GDM1 (cell line): ENCODE measurements around the gene SON.
A peak's percentile ranks its signal among the peaks of the same experiment; 100 is the strongest.
"Not testable (repeated sequence)": the region's sequence is repeated elsewhere in the genome, so short reads cannot be mapped to it uniquely, and the experiment has no call there.

Experiments
- DNase-seq: peaks from one replicate; lab custom pipeline; 2025; lab: John Stamatoyannopoulos, UW

Gene SON, protein sequence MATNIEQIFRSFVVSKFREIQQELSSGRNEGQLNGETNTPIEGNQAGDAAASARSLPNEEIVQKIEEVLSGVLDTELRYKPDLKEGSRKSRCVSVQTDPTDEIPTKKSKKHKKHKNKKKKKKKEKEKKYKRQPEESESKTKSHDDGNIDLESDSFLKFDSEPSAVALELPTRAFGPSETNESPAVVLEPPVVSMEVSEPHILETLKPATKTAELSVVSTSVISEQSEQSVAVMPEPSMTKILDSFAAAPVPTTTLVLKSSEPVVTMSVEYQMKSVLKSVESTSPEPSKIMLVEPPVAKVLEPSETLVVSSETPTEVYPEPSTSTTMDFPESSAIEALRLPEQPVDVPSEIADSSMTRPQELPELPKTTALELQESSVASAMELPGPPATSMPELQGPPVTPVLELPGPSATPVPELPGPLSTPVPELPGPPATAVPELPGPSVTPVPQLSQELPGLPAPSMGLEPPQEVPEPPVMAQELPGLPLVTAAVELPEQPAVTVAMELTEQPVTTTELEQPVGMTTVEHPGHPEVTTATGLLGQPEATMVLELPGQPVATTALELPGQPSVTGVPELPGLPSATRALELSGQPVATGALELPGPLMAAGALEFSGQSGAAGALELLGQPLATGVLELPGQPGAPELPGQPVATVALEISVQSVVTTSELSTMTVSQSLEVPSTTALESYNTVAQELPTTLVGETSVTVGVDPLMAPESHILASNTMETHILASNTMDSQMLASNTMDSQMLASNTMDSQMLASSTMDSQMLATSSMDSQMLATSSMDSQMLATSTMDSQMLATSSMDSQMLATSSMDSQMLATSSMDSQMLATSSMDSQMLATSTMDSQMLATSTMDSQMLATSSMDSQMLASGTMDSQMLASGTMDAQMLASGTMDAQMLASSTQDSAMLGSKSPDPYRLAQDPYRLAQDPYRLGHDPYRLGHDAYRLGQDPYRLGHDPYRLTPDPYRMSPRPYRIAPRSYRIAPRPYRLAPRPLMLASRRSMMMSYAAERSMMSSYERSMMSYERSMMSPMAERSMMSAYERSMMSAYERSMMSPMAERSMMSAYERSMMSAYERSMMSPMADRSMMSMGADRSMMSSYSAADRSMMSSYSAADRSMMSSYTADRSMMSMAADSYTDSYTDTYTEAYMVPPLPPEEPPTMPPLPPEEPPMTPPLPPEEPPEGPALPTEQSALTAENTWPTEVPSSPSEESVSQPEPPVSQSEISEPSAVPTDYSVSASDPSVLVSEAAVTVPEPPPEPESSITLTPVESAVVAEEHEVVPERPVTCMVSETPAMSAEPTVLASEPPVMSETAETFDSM (N-terminal part only)

DNA sequence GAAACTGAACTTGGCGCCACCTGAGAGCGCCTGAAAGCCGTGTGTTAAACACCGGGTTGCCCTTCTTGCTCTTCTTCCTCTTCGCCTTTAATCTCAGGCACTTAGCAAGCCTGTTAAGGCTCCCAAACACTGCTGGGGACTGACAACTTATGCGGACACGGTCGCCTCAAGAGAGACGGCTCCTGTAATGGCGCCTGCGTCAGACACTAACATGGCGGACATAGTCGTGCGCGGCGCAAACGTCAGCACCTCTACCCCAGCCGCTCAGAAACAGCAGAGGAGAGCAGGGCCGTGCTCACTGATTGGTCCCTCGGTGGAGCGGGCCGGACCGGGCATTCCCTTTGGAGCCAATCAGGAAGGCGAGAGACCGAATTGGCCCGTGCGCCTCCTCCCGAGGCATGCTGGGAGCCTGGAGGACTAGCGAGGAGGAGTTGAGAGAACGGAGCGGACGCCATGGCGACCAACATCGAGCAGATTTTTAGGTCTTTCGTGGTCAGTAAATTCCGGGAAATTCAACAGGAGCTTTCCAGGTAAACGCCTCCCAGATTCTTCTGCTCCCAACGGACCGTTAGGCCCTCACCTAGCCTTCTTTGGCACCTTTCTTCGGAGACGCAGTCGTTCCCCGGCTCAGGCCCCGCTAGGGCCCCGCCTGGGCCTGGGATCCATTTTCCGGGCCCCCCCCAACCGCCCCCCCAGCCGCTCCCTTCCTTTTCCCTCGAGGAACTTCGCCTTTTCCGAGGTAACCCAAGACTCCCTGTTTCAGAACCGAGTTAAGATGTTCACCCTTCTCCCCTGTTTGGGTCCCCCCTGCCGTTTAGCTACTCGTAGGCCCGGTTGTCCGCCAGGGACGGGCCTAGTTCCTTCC, at the start of gene SON:
Gene SON, plus strand, starts transcription at position 399 of the 865 bp plus-strand sequence. Its CDS starts 55 bp downstream, at position 454.
- peak; percentile 98 for DNase-seq

DNA sequence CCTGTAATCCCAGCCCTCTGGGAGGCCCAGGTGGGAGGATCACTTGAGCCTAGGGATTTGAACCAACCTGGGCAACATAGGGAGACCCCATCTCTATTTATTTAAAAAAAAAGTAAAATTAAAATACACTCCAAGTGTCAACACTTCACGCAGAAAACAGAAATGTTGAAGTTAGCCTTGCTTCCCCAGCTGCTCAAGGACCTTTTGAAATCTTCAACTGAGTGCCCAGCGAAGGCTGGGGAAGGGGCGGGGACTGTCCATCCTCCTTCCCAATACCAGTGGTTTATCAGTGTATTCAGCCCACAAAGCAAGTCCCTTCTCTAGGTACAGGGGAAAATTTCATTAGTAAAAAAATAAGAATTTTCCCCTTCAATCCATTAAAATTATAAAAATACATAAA, 49.1 kb upstream of the SON start:
- no peak for DNase-seq

DNA sequence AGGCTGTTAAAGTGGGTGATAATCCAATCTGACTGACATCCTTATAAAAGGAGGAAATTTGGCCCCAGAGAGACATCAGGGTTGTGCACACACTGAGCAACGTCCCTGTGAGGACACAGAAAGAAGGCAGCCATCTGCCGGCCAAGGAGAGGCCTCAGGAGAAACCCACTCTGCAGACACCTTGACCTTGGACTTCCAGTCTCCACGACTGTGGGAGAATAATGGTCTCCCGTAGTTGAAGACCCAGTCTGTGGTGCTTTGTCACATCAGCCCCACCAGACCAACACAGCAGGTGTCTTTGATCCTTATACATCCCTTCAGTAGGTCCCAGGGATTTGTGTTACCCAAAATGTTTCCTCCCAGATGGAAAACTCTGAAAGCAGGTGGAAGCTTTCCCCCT, 47.1 kb upstream of the SON start:
- DNase-seq = no peak

DNA sequence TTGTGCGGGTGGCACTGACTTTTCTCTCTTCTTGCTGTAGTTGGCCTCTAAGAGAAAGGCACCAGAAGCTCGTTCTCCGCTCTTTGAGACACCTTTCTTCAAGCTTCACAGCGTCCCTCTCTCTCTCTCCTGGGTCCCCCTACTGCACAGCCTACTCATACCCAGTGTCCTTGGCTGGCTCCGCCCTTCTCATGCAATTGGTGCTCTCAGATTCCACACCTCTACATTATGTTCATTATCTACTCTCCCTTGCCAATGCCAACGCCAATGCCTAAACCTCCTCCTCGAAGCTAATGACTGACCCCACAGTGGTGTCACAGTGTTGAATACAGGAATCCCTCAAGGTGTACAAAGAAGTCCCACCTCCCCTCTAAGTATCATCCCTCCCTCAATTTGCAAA, 46.5 kb upstream of the SON start:
- DNase-seq = no peak

DNA sequence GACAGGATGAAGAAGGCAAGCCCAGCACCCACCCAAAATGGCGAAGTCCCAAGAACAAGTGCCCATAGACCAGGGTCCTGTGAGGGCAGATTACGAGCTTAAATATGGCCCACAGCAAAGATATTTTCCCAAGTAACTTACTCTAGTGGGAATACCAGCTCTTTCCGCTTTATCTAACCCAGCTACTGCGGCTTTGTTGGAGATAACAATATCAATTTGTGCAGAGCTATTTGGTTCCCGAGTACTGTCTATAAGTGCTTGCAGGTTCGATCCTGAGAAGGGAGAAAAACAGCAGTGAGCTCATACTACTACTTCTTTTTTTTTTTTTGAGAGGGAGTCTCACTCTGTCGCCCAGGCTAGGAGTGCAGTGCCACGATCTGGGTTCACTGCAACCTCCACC, 37.0 kb upstream of the SON start:
- no peak for DNase-seq

DNA sequence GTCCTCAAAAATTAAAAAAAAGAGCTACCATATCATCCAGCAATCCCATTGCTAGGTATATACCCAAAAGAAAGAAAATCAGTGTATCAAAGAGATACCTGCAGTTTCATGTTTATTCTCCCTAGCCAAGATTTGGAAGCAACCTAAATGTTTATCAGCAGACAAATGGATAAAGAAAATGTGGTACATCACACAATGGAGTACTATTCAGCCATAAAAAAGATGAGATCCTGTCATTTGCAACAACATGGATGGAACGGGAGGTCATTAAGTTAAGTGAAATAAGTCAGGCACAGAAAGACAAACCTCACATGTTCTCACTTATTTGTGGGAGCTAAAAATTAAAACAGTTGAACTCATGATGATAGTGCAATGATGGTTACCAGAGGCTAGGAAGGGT, 35.8 kb upstream of the SON start:
- DNase-seq = not testable (repeated sequence)

DNA sequence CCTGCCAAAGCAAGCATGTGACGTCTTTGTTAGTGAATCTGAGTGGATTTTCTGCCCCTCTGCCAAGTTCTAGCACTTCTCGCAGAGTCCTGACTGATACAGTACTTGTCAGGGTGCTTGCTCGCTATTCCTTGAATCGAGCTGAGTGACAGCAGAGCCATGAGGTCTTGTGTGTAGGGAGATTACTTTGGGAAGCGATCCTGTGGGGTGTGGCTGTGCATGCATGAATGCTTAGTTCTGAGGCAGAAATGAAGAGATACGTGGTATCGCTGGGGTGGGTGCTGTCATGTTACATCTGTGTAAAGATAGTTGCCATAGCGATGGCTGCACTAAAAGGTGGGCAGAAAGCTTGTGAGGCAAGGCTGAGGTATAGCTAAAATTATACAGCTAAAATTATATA, 32.0 kb upstream of the SON start:
- DNase-seq = no peak

DNA sequence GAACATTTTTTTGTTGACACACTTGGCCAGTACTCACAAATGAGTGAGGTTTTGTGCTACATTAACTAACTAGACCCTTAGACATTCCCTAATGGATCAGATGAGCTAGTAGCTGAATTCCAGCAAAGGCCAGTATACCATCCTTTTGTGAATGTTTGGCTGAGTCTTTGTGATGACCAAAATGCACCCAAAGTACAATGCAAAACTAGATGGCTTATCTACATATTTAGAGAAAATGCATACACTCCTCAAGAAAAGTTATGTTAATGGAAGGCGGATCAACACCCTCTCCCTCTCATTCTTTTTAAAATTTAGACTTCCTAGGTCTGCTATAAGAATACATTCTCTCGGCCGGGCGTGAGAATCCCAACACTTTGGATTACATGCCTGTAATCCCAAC, 31.2 kb upstream of the SON start:
- DNase-seq = no peak

DNA sequence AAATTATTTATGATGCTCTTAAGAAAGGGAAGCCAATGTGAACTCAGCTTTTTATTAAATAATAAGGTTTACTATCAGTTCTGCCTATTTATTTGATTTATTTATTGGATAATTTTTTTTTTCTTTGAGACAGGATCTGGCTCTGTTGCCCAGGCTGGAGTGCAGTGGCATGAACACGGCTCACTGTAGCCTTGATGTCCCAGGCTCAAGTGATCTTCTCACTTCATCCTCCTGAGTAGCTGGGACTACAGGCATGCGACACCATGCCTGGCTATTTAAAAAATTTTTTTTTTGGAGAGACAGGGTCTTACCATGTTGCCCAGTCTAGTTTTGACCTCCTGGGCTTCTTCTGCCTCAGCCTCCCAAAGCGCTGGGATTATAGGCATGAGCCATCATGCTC, 30.4 kb upstream of the SON start:
- DNase-seq = no peak

DNA sequence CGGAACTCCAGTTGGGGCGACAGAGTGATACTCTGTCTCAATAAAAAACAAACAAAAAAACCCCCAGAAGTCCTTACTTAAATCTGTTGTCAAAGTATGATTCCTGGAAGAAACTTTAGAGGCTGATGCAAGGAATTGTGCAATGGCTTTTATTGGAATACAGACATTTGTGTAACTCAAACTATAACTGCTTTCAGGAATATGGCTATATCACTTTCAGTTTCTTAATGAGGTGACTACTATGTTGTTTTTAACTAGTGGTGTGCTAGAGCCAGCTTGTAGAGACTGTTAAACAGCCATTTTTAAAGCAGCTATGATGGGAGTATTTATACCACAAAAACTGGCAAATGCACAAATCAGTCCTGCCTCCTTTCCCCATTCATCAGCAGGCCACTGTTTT, 28.6 kb upstream of the SON start:
- DNase-seq = no peak

DNA sequence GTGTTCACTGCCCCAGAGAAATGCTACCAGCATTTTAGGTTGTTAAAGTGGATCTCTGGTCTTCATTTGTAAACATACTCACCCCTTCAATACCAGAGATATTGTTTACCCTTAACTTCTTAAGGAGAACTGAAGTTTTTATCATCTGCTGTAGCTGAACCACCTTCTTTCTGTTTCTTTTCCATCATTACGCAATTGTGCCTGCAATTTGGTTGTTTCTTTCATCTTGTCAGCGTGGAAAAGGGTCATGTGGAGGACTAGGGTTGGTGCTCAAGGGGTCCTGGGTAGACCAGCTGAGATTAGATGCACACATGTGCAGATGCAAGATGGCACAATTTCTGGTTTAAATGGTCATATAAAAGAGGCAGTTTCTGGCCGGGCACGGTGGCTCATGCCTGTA, 23.9 kb upstream of the SON start:
- no peak for DNase-seq

DNA sequence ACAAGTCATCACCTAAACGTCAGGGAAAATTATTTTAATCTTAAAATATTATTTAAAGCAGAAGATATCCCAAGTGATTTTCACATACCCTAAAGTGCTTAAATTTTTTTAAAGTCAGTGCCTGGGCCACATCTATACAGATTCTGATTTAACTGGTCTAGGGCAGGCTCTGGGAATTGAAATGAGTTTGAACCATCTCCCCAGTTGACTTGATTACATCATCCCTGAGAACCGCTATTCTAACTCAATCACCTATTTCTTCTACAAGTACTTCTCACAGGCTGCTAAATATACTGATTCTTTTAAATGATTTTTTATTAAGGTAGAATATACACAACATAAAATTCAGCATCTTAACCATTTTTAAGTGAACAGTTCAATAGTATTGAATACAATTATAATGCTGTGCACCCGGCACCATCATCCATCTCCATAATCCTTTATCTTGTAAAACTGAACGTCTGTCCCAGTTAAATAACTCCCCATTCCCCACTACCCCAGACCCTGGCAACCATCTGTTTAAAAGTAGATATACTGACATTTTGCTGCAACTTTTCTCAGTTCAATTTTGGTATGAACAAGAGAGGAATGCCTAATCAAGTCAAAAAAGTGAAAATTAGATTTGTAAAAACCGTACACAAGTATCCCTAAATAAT, 20.4 kb upstream of the SON start:
- DNase-seq = no peak

DNA sequence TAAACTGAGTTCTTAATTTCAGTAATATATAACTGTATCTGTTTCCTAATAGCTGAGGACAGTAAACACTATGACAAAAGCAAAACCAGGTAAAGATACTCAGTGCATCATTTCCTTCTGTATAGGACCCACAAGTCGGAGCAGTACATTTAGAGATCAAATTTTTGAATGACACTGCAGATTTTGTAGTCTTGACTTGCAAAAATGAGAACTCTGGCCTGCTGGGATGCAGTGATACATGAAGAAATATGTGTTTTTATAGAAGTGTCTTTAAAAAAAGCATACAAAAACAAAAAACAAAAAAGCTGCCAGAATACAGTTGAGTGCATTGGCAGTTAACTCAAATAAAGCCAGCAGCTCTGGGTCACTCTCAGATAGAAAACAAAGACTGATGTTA, 19.9 kb upstream of the SON start:
- DNase-seq = no peak

DNA sequence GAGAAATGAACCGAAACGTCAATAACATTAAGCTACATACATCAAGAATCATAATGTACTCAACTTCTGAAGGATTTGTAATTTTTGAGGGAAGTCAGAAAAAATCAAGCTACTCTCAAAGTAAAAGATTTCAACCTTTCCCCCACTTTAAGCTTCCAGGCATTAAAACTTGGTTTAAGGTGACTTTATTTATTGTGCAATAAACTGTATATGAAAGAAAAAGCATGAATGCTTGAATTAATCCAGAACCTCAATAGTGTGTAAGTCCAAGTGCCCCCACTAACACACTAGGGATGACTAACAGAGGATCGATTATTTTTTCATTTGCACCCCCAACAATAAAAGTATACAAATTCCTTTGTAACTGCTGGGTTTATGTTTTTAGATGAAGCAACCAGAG, 11.8 kb upstream of the SON start:
- DNase-seq = no peak

DNA sequence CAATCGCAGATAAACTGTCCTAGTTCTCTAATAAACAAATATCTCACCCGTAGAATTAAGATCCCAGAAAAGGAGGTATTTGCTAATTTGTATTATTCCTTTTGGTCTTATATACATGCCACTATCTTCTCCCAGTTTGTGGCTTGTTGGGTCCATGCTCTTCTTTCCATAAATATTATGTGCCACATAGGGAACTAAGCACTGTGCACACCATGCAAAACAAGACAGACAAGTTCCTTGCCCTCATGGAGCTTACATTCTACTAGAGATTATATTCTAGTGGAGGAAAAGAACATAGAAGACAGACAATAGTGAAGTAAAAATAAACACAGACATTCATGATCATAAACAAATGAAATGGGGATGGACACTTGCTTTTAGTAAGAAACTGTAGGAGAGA, 5.6 kb upstream of the SON start:
- DNase-seq = no peak

DNA sequence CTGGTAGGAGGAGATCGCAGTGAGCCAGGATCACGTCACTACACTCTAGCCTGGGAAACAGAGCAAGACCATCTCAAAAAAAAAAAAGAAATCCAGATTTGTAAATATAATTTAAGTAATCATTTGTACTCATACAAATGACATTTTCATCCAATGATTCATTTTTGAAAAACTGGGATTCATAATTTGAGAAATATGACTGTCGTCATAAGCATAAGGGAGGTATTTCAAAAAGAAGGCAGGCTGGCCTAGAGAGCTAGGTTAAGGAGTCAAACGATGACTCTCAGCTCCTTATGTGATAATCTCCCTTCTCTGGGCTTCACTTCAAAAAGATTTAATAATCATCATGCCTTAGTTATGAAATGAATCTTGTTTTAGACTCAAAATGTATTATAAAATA, 3.2 kb upstream of the SON start:
- DNase-seq = no peak

DNA sequence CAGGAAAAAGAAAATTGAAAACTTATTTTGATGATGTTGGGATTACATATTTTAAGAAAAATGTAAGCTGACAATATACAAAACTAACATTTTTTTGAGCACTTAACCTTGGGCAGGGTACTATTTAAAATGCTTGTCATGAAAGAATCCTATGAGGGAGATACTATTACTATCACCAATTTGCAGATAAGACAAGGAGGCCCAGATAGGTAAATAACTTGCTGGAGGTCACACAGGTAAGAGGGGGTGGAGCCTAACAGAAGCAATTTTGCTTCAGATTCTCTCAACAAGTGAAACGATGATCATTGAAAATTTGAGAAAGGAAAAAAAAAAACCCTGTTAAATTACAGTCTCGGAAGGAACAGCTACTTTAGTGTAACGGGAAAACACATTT, 2.1 kb upstream of the SON start:
- DNase-seq = no peak

DNA sequence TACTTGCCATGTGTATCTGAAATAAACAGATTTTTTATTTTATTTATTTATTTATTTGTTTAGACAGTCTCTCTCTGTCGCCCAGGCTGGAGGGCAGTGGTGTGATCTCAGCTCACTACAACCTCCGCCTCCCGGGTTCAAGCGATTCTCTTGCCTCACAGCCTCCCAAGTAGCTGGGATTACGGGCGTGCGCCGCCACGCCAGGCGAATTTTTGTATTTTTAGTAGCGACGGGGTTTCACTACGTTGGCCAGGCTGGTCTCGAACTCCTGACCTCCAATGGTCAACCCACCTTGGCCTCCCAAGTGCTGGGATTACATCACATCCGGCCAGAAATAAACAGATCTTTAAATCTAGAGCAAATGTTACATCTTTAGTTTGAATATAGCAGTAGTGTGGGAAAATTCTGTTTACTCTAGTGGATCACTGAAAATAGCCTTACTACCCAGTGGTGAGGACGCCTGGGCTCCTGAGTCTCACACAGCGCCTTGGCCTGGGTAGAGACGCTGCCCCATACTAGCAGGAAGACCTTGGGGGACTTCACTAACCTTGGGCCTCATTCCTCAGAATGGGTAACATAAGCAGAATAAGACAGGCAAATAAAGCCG, 1.6 kb upstream of the SON start:
- DNase-seq = no peak

DNA sequence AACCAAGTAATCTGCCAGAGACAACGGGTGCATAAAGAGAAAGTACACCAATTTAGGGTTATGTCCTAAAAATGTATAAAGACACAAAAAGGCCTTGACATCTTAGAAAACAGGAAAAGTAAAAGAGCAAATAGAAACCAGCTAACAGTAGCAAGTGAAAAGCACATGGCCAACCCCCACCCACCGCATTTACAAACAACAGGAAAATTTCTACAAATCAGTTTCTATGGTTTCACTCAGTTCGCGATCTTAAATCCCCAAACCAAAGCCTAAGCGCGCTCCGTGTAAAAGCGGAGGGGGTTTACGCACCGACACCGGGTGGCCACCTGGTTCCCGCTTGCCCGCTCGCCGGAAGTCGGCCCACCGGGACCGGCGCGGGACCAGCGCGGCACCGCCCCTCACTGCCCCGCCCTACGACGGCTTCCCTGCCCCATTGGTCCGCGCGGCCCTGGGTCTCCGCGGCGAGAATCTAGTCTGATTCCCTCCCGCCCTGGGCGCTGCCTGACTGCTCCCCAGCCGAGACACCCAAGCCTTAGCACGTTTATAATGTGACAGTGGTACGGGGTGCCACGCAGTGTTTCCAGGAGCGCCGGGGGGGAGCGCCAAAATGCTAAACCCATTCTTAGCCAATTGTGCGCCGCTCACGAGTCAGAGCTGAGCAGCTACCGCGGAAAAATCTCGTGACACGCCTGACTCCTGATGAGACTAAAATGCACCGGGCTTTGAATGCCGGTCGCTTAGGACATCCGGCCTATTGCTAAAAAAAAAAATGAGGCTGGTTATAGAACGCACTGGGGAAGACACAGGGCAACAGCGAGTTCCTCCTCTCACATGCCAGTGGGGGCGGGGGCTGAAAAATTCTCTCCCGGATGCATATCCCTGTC, 840 bp upstream of the SON start, which contains the start of gene GART:
Gene GART, minus strand, starts transcription at position 362 of the 884 bp plus-strand sequence. CDS start 2,802 bp downstream, outside the sequence.
- peak; percentile 60 for DNase-seq
